GM19463 (cell line): ENCODE data around the gene ATP2C1.
"Not testable (repeated sequence)": the region's sequence is repeated elsewhere in the genome, so short reads cannot be mapped to it uniquely, and the experiment has no call there.

Experiments used
- ATAC-seq: cut with Tn5 transposase; IDR thresholded peaks from one replicate; pipeline ENCODE4 v1.9.1; 2021; ENCODE audit warnings: mild to moderate bottlenecking, moderate library complexity; ENCODE audit not compliant: unreplicated experiment

Gene ATP2C1

GRCh38 chr3:131031660-131032059 lies 137.8 kb downstream of the ATP2C1 start:
- no peak for ATAC-seq

- no peak for ATAC-seq
Observed at GRCh38 chr3:131033480-131034080, 139.7 kb downstream of the ATP2C1 start.

- no peak for ATAC-seq
Observed at GRCh38 chr3:131036200-131036816, 142.4 kb downstream of the ATP2C1 start.

- ATAC-seq, result no peak
Observed at GRCh38 chr3:131036986-131037385, 143.1 kb downstream of the ATP2C1 start.

GRCh38 chr3:131038326-131038725 lies 144.4 kb downstream of the ATP2C1 start:
- no peak for ATAC-seq

GRCh38 chr3:131042271-131042985 lies 148.5 kb downstream of the ATP2C1 start:
- not testable (repeated sequence) for ATAC-seq

GRCh38 chr3:131047582-131047981 lies 153.7 kb downstream of the ATP2C1 start:
- ATAC-seq, result no peak

- ATAC-seq, result no peak
Observed at GRCh38 chr3:131048030-131048429, 154.1 kb downstream of the ATP2C1 start.

GRCh38 chr3:131050001-131050400 lies 156.1 kb downstream of the ATP2C1 start:
- no peak for ATAC-seq

GRCh38 chr3:131053043-131053859 lies 159.4 kb downstream of the ATP2C1 start:
- ATAC-seq, result no peak
